GM12878 (cell line): ENCODE data around the gene TMEM236. TPM values are rescaled to one million over a fixed set of nuclear protein-coding genes. Genes with fewer than 3 reads are reported as not detected.

Experiments used
- ATAC-seq: fragments of 200-7000 bp; cut with Tn5 transposase; 3 replicates; pipeline ENCODE4 v1.9.1; 2020; ENCODE audit warnings: mild to moderate bottlenecking, moderate library complexity
- BruUV-seq: library from RNA; stranded (reverse); fragments of 400-500 nt; replicated peaks from 2 replicates; lab custom pipeline; 2021; lab: Mats Ljungman, UMichigan
- CTCF ChIA-PET: fragments of 300-600 bp; sonication (Branson Sonifier 250); formaldehyde crosslinking; extraction: SDS; loops from one replicate; lab custom pipeline; 2021; ENCODE audit warnings: inconsistent platforms; lab: Yijun Ruan, JAX
- POLR2A ChIA-PET: fragments of 350-600 bp; formaldehyde crosslinking; extraction: SDS; loops from one replicate; lab custom pipeline; 2021; ENCODE audit warnings: inconsistent platforms; lab: Charles Lee
- RAD21 ChIA-PET: fragments of 300-600 bp; sonication (Branson Sonifier 250); formaldehyde crosslinking; loops from one replicate; lab custom pipeline; 2023; ENCODE audit warnings: antibody characterized with exemption; ENCODE audit not compliant: unreplicated experiment; lab: Charles Lee
- SMC1A ChIA-PET: fragments of 300-600 bp; sonication (Branson Sonifier 250); formaldehyde crosslinking; loops from one replicate; lab custom pipeline; 2023; ENCODE audit not compliant: unreplicated experiment, uncharacterized antibody; lab: Charles Lee
- DNase-seq: peaks from one replicate; pipeline ENCODE4 v3.0.0-alpha.2; 2011; ENCODE audit warnings: low read depth, low spot score
- FAIRE-seq: peaks from 3 replicates; lab custom pipeline; 2011; peaks lifted over from hg19 to GRCh38; lab: Jason Lieb, UNC
- H2AFZ ChIP-seq: 2 replicates; pipeline ENCODE4 v1.6.0; 2011; ENCODE audit warnings: low read depth, low read length, control low read depth; ENCODE audit not compliant: control insufficient read depth
- H3K27ac ChIP-seq: 2 replicates; pipeline ENCODE4 v1.5.1; 2011; ENCODE audit warnings: control low read depth; ENCODE audit not compliant: control insufficient read depth, insufficient read depth
- H3K27me3 ChIP-seq, 2 experiments: replicated peaks in 1 of 2; 2 replicates each; pipeline versions ENCODE4 v1.6.0 to v1.6.1; 2011; ENCODE audit warnings: low read length in 1 of 2; ENCODE audit not compliant: control insufficient read depth in 2 of 2, insufficient read depth in 2 of 2
- H3K36me3 ChIP-seq, 2 experiments: 2 replicates each; pipeline ENCODE4 v1.5.1; 2011; ENCODE audit warnings: low read length in 1 of 2; ENCODE audit not compliant: control insufficient read depth in 2 of 2, insufficient read depth in 2 of 2
- H3K4me1 ChIP-seq: 2 replicates; pipeline ENCODE4 v1.6.1; 2011; ENCODE audit warnings: mild to moderate bottlenecking, low read length, moderate library complexity, mixed read lengths; ENCODE audit not compliant: control insufficient read depth, insufficient read depth
- H3K4me2 ChIP-seq: 2 replicates; pipeline ENCODE4 v1.6.0; 2011; ENCODE audit warnings: control low read depth; ENCODE audit not compliant: control insufficient read depth, insufficient read depth
- H3K4me3 ChIP-seq: fragments of 200-600 bp; sonication (generic); 2 replicates; pipeline ENCODE4 v1.5.1; 2016
- H3K79me2 ChIP-seq: 2 replicates; pipeline ENCODE4 v1.6.0; 2011; ENCODE audit warnings: low read length; ENCODE audit not compliant: control insufficient read depth, insufficient read depth
- H3K9ac ChIP-seq: 2 replicates; pipeline ENCODE4 v1.8.0; 2011; ENCODE audit warnings: low read length, control low read depth, mixed read lengths; ENCODE audit not compliant: control insufficient read depth, insufficient read depth
- H3K9me3 ChIP-seq: replicated peaks from 3 replicates; pipeline ENCODE4 v1.5.1; 2011; ENCODE audit warnings: mild to moderate bottlenecking, low read length; ENCODE audit not compliant: control insufficient read depth, insufficient read depth
- H4K20me1 ChIP-seq: 2 replicates; pipeline ENCODE4 v1.6.0; 2011; ENCODE audit not compliant: control insufficient read depth, insufficient read depth
- FOXM1 ChIP-seq: IDR thresholded peaks from 2 replicates; pipeline ENCODE4 v1.6.1; 2012; ENCODE audit warnings: low read depth, mild to moderate bottlenecking, inconsistent platforms, low read length, moderate library complexity
- RBBP5 ChIP-seq: fragments of 200-600 bp; sonication (generic); conservative IDR thresholded peaks from 2 replicates; pipeline ENCODE4 v1.6.1; 2016
- SMAD1 ChIP-seq: fragments of 450-650 bp; IDR thresholded peaks from 2 replicates; pipeline ENCODE4 v1.6.1; 2018; ENCODE audit warnings: mild to moderate bottlenecking, low read depth; ENCODE audit not compliant: partially characterized antibody
- YY1 ChIP-seq: IDR thresholded peaks from 2 replicates; pipeline ENCODE4 v1.6.1; 2011; ENCODE audit warnings: low read depth, mild to moderate bottlenecking, low read length
- WGBS: methylation state at CpG from one replicate; pipeline ENCODE4 v1.1.6; 2016; ENCODE audit warnings: low lambda C conversion rate; ENCODE audit not compliant: insufficient replicate concordance, insufficient coverage; ENCODE audit errors: missing lambda C conversion rate; 5-methylcytosine and 5-hydroxymethylcytosine counted together
- in situ Hi-C: fragments of 300-500 bp; cut with MboI; formaldehyde crosslinking; loops from 9 replicates; pipeline ENCODE4 v1.14.3; 2018; ENCODE audit warnings: mixed read lengths
- intact Hi-C: fragments of 100-400 bp; cut with micrococcal nuclease; formaldehyde crosslinking; loops from one replicate; pipeline ENCODE4 v1.14.2; 2022; ENCODE audit not compliant: unreplicated experiment
- polyA plus RNA-seq, 11 experiments: library from polyadenylated mRNA; depleted of rRNA in 4 of 11; unstranded in 6 of 11; stranded (reverse) in 5 of 11; fragments of >200 nt; fragmentation: Nextera tagmentation in 4 of 11; fragmentation: Illumina TruSeq in 1 of 11; extraction: Ambion mirVana in 4 of 11; extraction: Trizol in 1 of 11; gene quantifications; 1 replicate in 1 of 11; 2 replicates in 10 of 11; pipeline versions ENCODE4 v1.2.1 to v1.2.3, GENCODE V29; 2011 to 2016; ENCODE audit warnings: inconsistent platforms in 2 of 11, missing spikeins in 2 of 11, low read depth in 1 of 11
- total RNA-seq, 4 experiments: library from RNA; depleted of rRNA in 3 of 4; stranded (reverse); fragments of >200 nt in 3 of 4; fragmentation: Illumina TruSeq in 1 of 4; extraction: Trizol in 1 of 4; gene quantifications; 2 replicates each; pipeline versions ENCODE4 v1.2.1 to v1.2.3, GENCODE V29; 2013 to 2021
- TF ChIP-seq, protein P1 (sequence below): fragments of 450-650 bp; IDR thresholded peaks from 2 replicates; pipeline ENCODE4 v1.6.1; 2017; ENCODE audit warnings: low read depth, mild to moderate bottlenecking, moderate library complexity
- TF ChIP-seq, protein P2 (sequence below): IDR thresholded peaks from 2 replicates; pipeline ENCODE4 v1.6.1; 2012; ENCODE audit warnings: low read depth, low read length, improper control_type of control experiment

TMEM236 gene
- total and polyA plus RNA-seq, 10 of the 15 experiments (the other 5 are each of a cell fraction or from before 2014, with no cell fraction given): 0.03 TPM; not detected in 9

DNA sequence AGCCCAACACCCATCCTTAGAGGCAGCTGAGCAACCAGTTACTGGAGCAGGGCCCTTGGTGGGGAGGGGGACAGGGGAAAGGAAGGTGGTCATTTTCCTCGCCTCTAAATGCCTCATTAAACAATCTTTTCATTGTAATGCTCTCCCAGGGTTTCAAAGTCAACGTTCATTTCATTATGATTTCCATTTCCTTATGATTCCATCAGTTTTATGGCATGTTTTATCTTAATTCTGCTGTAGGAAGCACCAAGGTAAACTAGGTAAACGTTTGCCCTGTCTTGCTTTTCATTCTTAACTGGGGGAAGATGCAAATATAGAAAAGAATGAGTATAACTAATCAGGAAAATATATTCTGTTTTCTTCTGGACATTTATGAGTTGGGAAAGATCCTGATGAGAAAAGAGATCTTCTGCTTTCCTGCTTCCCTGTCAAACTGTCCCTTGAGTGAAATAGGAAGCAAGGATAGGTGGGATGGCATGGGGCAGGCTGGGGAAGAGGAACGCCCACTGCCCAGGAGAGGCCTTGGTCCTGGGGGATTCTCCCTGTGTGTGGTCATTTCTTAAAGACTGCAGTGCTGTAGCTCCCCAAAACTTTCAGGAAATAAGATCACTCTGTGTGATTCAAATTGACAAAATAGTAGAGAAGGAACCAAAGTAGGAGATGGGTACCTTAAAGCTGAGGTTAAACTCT is 20.5 kb upstream of the TMEM236 start:
- CTCF ChIA-PET: interaction anchor here (0.7 kb wide), 1 partner anchor 87 kb away, joined by 3 read pairs; no protein-coding TSS in a partner anchor
- no peak overlapping the region for H2AFZ ChIP-seq
- in situ Hi-C loops: loop anchor here (25.0 kb wide), 1 partner anchor 894 kb away; no protein-coding TSS in a partner anchor
- no peaks in the 10 kb centered on the region for H3K9me3 ChIP-seq
- SMC1A ChIA-PET: interaction anchor here (0.7 kb wide), 1 partner anchor 58 kb away, joined by 4 read pairs; no protein-coding TSS in a partner anchor
- no peak overlapping the region for H3K4me3 ChIP-seq
- H3K4me2 ChIP-seq: no peak overlapping the region
- H3K79me2 ChIP-seq: no peaks in the 10 kb centered on the region
- no peak overlapping the region for H3K9ac ChIP-seq
- TF ChIP-seq FOXM1 (no peak), RBBP5 (no peak), YY1 (no peak), SMAD1 (no peak)
- TF ChIP-seq, protein P1, sequence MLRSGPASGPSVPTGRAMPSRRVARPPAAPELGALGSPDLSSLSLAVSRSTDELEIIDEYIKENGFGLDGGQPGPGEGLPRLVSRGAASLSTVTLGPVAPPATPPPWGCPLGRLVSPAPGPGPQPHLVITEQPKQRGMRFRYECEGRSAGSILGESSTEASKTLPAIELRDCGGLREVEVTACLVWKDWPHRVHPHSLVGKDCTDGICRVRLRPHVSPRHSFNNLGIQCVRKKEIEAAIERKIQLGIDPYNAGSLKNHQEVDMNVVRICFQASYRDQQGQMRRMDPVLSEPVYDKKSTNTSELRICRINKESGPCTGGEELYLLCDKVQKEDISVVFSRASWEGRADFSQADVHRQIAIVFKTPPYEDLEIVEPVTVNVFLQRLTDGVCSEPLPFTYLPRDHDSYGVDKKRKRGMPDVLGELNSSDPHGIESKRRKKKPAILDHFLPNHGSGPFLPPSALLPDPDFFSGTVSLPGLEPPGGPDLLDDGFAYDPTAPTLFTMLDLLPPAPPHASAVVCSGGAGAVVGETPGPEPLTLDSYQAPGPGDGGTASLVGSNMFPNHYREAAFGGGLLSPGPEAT: no peak
- TF ChIP-seq, protein P2, sequence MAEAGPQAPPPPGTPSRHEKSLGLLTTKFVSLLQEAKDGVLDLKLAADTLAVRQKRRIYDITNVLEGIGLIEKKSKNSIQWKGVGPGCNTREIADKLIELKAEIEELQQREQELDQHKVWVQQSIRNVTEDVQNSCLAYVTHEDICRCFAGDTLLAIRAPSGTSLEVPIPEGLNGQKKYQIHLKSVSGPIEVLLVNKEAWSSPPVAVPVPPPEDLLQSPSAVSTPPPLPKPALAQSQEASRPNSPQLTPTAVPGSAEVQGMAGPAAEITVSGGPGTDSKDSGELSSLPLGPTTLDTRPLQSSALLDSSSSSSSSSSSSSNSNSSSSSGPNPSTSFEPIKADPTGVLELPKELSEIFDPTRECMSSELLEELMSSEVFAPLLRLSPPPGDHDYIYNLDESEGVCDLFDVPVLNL: no peak
- FAIRE-seq: no peak
- no peaks in the 10 kb centered on the region for H3K27me3 ChIP-seq
- no TSS peak for BruUV-seq
- H4K20me1 ChIP-seq: no peaks in the 10 kb centered on the region
- RAD21 ChIA-PET: no interaction called here
- POLR2A ChIA-PET: no interaction called here
- DNase-seq: no peak
- intact Hi-C loops: no loop called here
- no peaks in the 10 kb centered on the region for H3K36me3 ChIP-seq
- no peaks in the 10 kb centered on the region for H3K4me1 ChIP-seq
- 32% methylated on average over 4 of the region's 4 CpGs for WGBS
- H3K27ac ChIP-seq: no peak overlapping the region
- ATAC-seq: no peak
